Activated CD8-positive, alpha-beta memory T cell treated with anti-CD3 and anti-CD28 coated beads, Interleukin-2, amount 10 ng/mL, durations not matched to agents 7 days and 5 days (primary cell): ENCODE measurements around the gene PAFAH1B1. TPM values are rescaled to one million over a fixed set of nuclear protein-coding genes. Genes with fewer than 3 reads are reported as not detected.
"Not testable (repeated sequence)": the region's sequence is repeated elsewhere in the genome, so short reads cannot be mapped to it uniquely, and the experiment has no call there.

Experiments
- ATAC-seq: fragments of 150-1000 bp; cut with Tn5 transposase; one replicate; pipeline ENCODE4 v1.10.0; 2021; ENCODE audit warnings: moderate library complexity
- CTCF ChIA-PET: fragments of 350-600 bp; sonication (Branson Sonifier 250); formaldehyde crosslinking; loops from one replicate; lab custom pipeline; 2021; ENCODE audit warnings: antibody characterized with exemption; lab: Charles Lee
- DNase-seq: peaks from one replicate; pipeline ENCODE4 v3.0.0-alpha.2; 2020
- H3K27ac Mint-ChIP-seq: one replicate; pipeline ENCODE4 v1.8.0; 2021; ENCODE audit warnings: mild to moderate bottlenecking, mixed read lengths
- H3K27me3 Mint-ChIP-seq: one replicate; pipeline ENCODE4 v1.8.0; 2021; ENCODE audit warnings: mixed read lengths
- H3K36me3 Mint-ChIP-seq: one replicate; pipeline ENCODE4 v1.8.0; 2021; ENCODE audit warnings: mild to moderate bottlenecking, mixed read lengths
- H3K4me1 Mint-ChIP-seq: one replicate; pipeline ENCODE4 v1.8.0; 2021; ENCODE audit warnings: mixed read lengths
- H3K4me3 Mint-ChIP-seq: one replicate; pipeline ENCODE4 v1.8.0; 2021; ENCODE audit warnings: mild to moderate bottlenecking, moderate library complexity, mixed read lengths
- H3K9me3 Mint-ChIP-seq: one replicate; pipeline ENCODE4 v1.8.0; 2022; ENCODE audit warnings: low read depth, mixed read lengths
- total RNA-seq, 2 experiments: library from RNA; stranded (reverse); gene quantifications; one replicate each; pipeline ENCODE4 v1.2.3, GENCODE V29; 2021

The PAFAH1B1 gene
- total RNA-seq, 2 experiments from 2014 or later, result 170 to 175 TPM

GRCh38 chr17:2672026-2672425, 78.6 kb downstream of the PAFAH1B1 start:
- H3K36me3 Mint-ChIP-seq, result peaks cover 63% of the 10 kb centered on the region
- DNase-seq (no peak), ATAC-seq (no peak)
- H3K4me1 Mint-ChIP-seq, result peaks cover 3% of the 10 kb centered on the region
- H3K9me3 Mint-ChIP-seq, result no peaks in the 10 kb centered on the region
- CTCF ChIA-PET, result no interaction called here
- H3K27ac Mint-ChIP-seq, result no peak overlapping the region
- no peak overlapping the region for H3K4me3 Mint-ChIP-seq
- H3K27me3 Mint-ChIP-seq, result no peaks in the 10 kb centered on the region

- H3K27ac Mint-ChIP-seq, CTCF ChIA-PET, H3K4me3 Mint-ChIP-seq, DNase-seq, ATAC-seq, H3K9me3 Mint-ChIP-seq, H3K27me3 Mint-ChIP-seq, H3K4me1 Mint-ChIP-seq: not testable (repeated sequence)
- H3K36me3 Mint-ChIP-seq, result peaks cover 51% of the 10 kb centered on the region
Observed at GRCh38 chr17:2679247-2679646, 85.8 kb downstream of the PAFAH1B1 start.

- Mint-ChIP-seq H3K27me3 (no peaks in the 10 kb centered on the region), H3K4me1 (peaks cover 2% of the 10 kb centered on the region), H3K36me3 (peaks cover 45% of the 10 kb centered on the region), H3K27ac (no peak overlapping the region), H3K4me3 (no peak overlapping the region), H3K9me3 (no peaks in the 10 kb centered on the region)
- CTCF ChIA-PET, result no interaction called here
- ATAC-seq (no peak), DNase-seq (no peak)
Observed at GRCh38 chr17:2680961-2681360, 87.5 kb downstream of the PAFAH1B1 start.

- Mint-ChIP-seq H3K36me3 (peaks cover 41% of the 10 kb centered on the region), H3K27ac (no peak overlapping the region), H3K4me1 (peaks cover 2% of the 10 kb centered on the region), H3K4me3 (no peak overlapping the region), H3K9me3 (no peaks in the 10 kb centered on the region), H3K27me3 (no peaks in the 10 kb centered on the region)
- ATAC-seq, result no peak
- CTCF ChIA-PET, result no interaction called here
- DNase-seq, result no peak
Observed at GRCh38 chr17:2681650-2682049, 88.2 kb downstream of the PAFAH1B1 start.

GRCh38 chr17:2682176-2682938, 88.9 kb downstream of the PAFAH1B1 start:
- DNase-seq, result no peak
- no peaks in the 10 kb centered on the region for H3K9me3 Mint-ChIP-seq
- no peak overlapping the region for H3K27ac Mint-ChIP-seq
- H3K4me3 Mint-ChIP-seq, result no peak overlapping the region
- peaks cover 37% of the 10 kb centered on the region for H3K36me3 Mint-ChIP-seq
- H3K27me3 Mint-ChIP-seq, result no peaks in the 10 kb centered on the region
- peaks cover 2% of the 10 kb centered on the region for H3K4me1 Mint-ChIP-seq
- CTCF ChIA-PET, result no interaction called here
- ATAC-seq, result no peak

- no peak overlapping the region for H3K4me3 Mint-ChIP-seq
- CTCF ChIA-PET, result interaction anchor here (0.8 kb wide), 1 partner anchor 22 kb away, joined by 5 read pairs; no protein-coding TSS in a partner anchor
- H3K4me1 Mint-ChIP-seq, result peaks cover 13% of the 10 kb centered on the region
- H3K36me3 Mint-ChIP-seq, result peaks cover 37% of the 10 kb centered on the region
- H3K27me3 Mint-ChIP-seq, result no peaks in the 10 kb centered on the region
- ATAC-seq (no peak), DNase-seq (no peak)
- no peaks in the 10 kb centered on the region for H3K9me3 Mint-ChIP-seq
- no peak overlapping the region for H3K27ac Mint-ChIP-seq
Observed at GRCh38 chr17:2683912-2684311, 90.5 kb downstream of the PAFAH1B1 start.

- H3K9me3 Mint-ChIP-seq, result no peaks in the 10 kb centered on the region
- peaks cover 17% of the 10 kb centered on the region for H3K4me1 Mint-ChIP-seq
- peaks cover 36% of the 10 kb centered on the region for H3K36me3 Mint-ChIP-seq
- no peak overlapping the region for H3K4me3 Mint-ChIP-seq
- ATAC-seq (no peak), DNase-seq (no peak)
- no peaks in the 10 kb centered on the region for H3K27me3 Mint-ChIP-seq
- H3K27ac Mint-ChIP-seq, result no peak overlapping the region
- CTCF ChIA-PET, result no interaction called here
Observed at GRCh38 chr17:2684549-2684948, 91.1 kb downstream of the PAFAH1B1 start.

- DNase-seq (no peak), ATAC-seq (no peak)
- H3K9me3 Mint-ChIP-seq, result no peaks in the 10 kb centered on the region
- no peak overlapping the region for H3K4me3 Mint-ChIP-seq
- H3K27me3 Mint-ChIP-seq, result no peaks in the 10 kb centered on the region
- CTCF ChIA-PET, result interaction anchor here (1.3 kb wide), 1 partner anchor 12 kb away, joined by 4 read pairs; no protein-coding TSS in a partner anchor
- H3K4me1 Mint-ChIP-seq, result peaks cover 17% of the 10 kb centered on the region
- no peak overlapping the region for H3K27ac Mint-ChIP-seq
- peaks cover 28% of the 10 kb centered on the region for H3K36me3 Mint-ChIP-seq
Observed at GRCh38 chr17:2685696-2686095, 92.2 kb downstream of the PAFAH1B1 start.

GRCh38 chr17:2687074-2687418, 93.6 kb downstream of the PAFAH1B1 start:
- peaks cover 25% of the 10 kb centered on the region for H3K36me3 Mint-ChIP-seq
- H3K27me3 Mint-ChIP-seq, result no peaks in the 10 kb centered on the region
- no peaks in the 10 kb centered on the region for H3K9me3 Mint-ChIP-seq
- DNase-seq, result no peak
- peak overlapping the region; percentile 69 for H3K27ac Mint-ChIP-seq
- ATAC-seq, result no peak
- H3K4me3 Mint-ChIP-seq, result no peak overlapping the region
- H3K4me1 Mint-ChIP-seq, result peaks cover 17% of the 10 kb centered on the region
- CTCF ChIA-PET, result interaction anchor here (1.0 to 1.3 kb wide), 2 partner anchors 11 to 13 kb away, joined by 4 read pairs; no protein-coding TSS in a partner anchor

GRCh38 chr17:2688351-2689342, 95.2 kb downstream of the PAFAH1B1 start:
- Mint-ChIP-seq H3K27ac (peak overlapping the region; percentile 78), H3K4me1 (peaks cover 17% of the 10 kb centered on the region), H3K4me3 (peak overlapping the region; percentile 38), H3K27me3 (no peaks in the 10 kb centered on the region), H3K36me3 (peaks cover 14% of the 10 kb centered on the region), H3K9me3 (no peaks in the 10 kb centered on the region)
- no peak for ATAC-seq
- CTCF ChIA-PET, result interaction anchor here (0.6 to 1.0 kb wide), 2 partner anchors 76 to 256 kb away, joined by 3 read pairs; no protein-coding TSS in a partner anchor
- DNase-seq, result no peak

GRCh38 chr17:2689411-2690164, 96.1 kb downstream of the PAFAH1B1 start:
- DNase-seq, result peak; percentile 78
- CTCF ChIA-PET, result interaction anchor here (1.0 kb wide), 1 partner anchor 257 kb away, joined by 3 read pairs; no protein-coding TSS in a partner anchor

GRCh38 chr17:2690165-2691068, 97.0 kb downstream of the PAFAH1B1 start:
- CTCF ChIA-PET, result no interaction called here
- H3K27ac Mint-ChIP-seq, result no peak overlapping the region

More at GRCh38 chr17:2689411-2690164, 96.1 kb downstream of the PAFAH1B1 start:
- ATAC-seq, result peak; percentile 59
- H3K4me3 Mint-ChIP-seq, result peak overlapping the region; percentile 38
- peak overlapping the region; percentile 78 for H3K27ac Mint-ChIP-seq
- peaks cover 11% of the 10 kb centered on the region for H3K36me3 Mint-ChIP-seq
- peaks cover 21% of the 10 kb centered on the region for H3K4me1 Mint-ChIP-seq
- no peaks in the 10 kb centered on the region for H3K27me3 Mint-ChIP-seq
- H3K9me3 Mint-ChIP-seq, result no peaks in the 10 kb centered on the region

More at GRCh38 chr17:2690165-2691068, 97.0 kb downstream of the PAFAH1B1 start:
- DNase-seq, result peak; percentile 38
- ATAC-seq, result no peak
- H3K27me3 Mint-ChIP-seq, result no peaks in the 10 kb centered on the region
- H3K36me3 Mint-ChIP-seq, result peaks cover 11% of the 10 kb centered on the region
- no peaks in the 10 kb centered on the region for H3K9me3 Mint-ChIP-seq
- peaks cover 21% of the 10 kb centered on the region for H3K4me1 Mint-ChIP-seq
- H3K4me3 Mint-ChIP-seq, result no peak overlapping the region
